HG02840 (cell line): ENCODE data around the gene CNGA1.

Source experiments
- ATAC-seq: cut with Tn5 transposase; IDR thresholded peaks from one replicate; pipeline ENCODE4 v1.9.1; 2021; ENCODE audit warnings: mild to moderate bottlenecking, moderate library complexity, moderate number of reproducible peaks; ENCODE audit not compliant: unreplicated experiment, low FRiP score

Gene CNGA1

GRCh38 chr4:47914220-47914925 is 102.1 kb downstream of the CNGA1 start, which contains the start of gene NFXL1:
TSS of gene NFXL1 (minus strand) at chr4:47914583. CDS start at chr4:47914203, 380 bp downstream.
- ATAC-seq, result peak; percentile 97

GRCh38 chr4:47913861-47914219 is 102.6 kb downstream of the CNGA1 start:
- ATAC-seq, result peak; percentile 35

- ATAC-seq, result no peak
These were observed 103.2 kb downstream of the CNGA1 start for GRCh38 chr4:47913330-47913729.

- ATAC-seq, result no peak
These were observed 109.3 kb downstream of the CNGA1 start for GRCh38 chr4:47907089-47907646.

GRCh38 chr4:47899639-47900038 is 116.8 kb downstream of the CNGA1 start:
- no peak for ATAC-seq

GRCh38 chr4:47891928-47892327 is 124.6 kb downstream of the CNGA1 start:
- no peak for ATAC-seq
